NOMO-1 treated with DMSO at 0.1 percent for 48 hours (cell line): ENCODE measurements around the gene MRPL21.
A peak's percentile ranks its signal among the peaks of the same experiment; 100 is the strongest.

Experiments
- DNase-seq: peaks from one replicate; lab custom pipeline; 2025; ENCODE audit not compliant: unreplicated experiment; lab: John Stamatoyannopoulos, UW

MRPL21 gene

GRCh38 chr11:68843052-68843561 is 60.5 kb downstream of the MRPL21 start:
- DNase-seq, result peak; percentile 48

DNA sequence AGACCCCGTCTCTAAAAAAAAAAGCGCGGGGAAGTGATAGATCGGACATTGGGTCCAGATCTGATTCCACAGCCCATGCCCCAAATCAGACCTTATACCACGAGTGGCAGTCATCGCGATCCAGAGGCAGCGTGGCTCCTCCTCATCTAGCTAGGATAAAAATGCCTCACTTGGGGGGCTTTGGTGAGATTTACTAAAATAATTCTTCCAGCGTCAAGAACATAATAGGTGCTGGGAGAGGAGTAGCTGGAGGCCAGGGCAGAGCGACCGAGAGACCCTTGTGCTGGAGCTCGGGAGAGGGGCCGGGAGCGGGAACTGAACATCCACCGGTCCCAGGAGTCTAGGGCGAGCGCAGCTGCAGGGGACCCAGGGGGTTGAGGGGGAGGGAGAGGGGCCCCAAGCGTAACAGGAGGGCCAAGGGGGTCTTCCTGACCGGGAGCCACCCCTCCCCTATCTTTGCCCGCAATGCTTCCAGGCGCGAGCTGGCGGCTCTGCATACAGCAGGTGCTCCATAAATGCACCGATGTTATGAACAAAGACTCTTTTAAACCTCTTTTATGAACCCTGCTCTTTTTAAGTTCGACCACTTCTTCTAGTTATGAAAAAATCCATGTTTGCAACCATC is 61.1 kb downstream of the MRPL21 start:
- DNase-seq, result no peak

DNA sequence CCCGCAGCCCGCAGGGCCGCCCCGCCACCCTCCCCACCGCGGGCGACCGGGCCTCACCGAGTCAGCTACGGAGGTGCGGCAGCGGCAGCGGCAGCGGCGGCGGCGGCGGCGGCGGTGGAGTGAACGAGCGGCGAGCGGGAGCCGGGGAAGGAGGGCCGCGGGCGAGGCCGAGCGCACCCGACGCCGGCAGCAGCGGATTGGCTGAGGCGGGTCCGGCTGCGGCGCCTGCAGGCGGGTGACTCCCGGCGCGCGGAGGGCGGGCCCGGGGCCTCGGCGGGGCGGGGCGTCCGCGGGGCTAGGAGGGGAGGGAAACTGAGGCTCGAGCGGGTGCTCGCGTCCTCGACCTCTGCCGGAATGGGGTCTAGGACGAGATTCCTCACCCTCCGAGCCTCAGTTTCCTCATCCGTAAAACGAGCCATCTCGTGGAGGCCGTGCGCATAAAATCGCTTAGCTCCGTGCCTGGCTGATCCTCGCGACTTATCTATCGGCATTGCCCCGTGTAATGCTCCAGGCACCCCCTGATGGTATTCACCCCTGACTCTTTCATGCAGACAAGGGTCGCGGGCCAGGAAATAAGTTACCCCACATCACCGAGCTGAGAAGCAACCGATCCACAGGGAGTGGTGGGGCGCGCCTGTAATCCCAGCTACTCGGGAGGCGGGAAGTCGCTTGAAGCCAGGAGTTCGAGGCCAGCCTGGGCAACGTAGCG is 61.8 kb downstream of the MRPL21 start, which contains the start of gene CPT1A:
TSS of gene CPT1A (minus strand) at position 199 of the 709 bp plus-strand sequence. CDS start 26,442 bp downstream, outside the sequence.
- peak; percentile 47 for DNase-seq
